ENCODE measurements around the gene TCF3.
"Not testable (repeated sequence)": the region's sequence is repeated elsewhere in the genome, so short reads cannot be mapped to it uniquely, and the experiment has no call there.

Gene TCF3

GRCh38 chr19:1652471-1653299, at the start of gene TCF3:
TSS of gene TCF3 (minus strand) at chr19:1652615. CDS start at chr19:1650248, 2,367 bp downstream.
- DNase-seq (ENCODE audit: low read depth in 4 of 4, low spot score in 1 of 4) = peak; percentile 94 to 97 (median 96)

- DNase-seq (ENCODE audit: low read depth in 4 of 4, low spot score in 1 of 4) = no peak
These were observed 48.6 kb upstream of the TCF3 start for GRCh38 chr19:1700733-1701663.

DNA sequence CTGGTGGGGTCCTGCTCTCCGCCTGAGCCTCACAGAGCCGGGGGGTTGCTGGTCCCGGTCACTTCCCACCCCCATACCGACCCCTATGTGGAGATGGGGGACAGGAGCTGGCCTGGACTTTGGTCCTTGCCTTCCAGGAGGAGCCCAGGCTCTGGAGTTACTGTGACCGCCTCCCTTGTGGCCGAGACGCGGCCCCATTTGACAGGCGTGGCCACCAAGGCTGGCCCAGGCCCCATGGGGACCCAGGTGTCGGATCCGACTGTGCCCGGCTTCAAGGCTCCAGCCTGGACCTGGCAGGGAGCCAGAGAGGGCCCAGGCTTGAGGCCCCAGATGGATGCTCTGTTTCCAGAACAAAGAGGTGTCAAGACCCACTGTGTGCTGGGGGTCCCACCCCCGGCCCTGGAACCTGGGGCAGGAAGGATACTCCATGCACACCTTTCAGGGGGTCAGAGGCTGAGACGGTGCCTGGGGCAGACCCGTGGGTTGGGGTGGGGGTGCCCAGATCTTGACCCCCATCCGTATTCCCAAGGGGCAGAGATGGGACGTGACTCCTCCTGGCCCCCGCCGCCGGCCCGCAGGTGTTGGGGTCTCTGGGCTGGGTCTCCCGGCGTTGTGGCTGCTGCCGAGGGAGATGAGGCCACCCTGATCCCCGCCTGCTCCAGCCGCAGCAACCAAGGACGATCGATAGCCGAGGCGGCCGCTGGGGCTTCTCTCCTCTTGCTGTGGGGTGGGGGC, 47.8 kb upstream of the TCF3 start:
- DNase-seq (ENCODE audit: low read depth in 4 of 4, low spot score in 1 of 4) = no peak

GRCh38 chr19:1699386-1699785, 47.0 kb upstream of the TCF3 start:
- DNase-seq (ENCODE audit: low read depth in 4 of 4, low spot score in 1 of 4) = no peak

- DNase-seq (ENCODE audit: low read depth in 4 of 4, low spot score in 1 of 4) = no peak
These were observed 46.2 kb upstream of the TCF3 start for GRCh38 chr19:1698636-1699035.

DNA sequence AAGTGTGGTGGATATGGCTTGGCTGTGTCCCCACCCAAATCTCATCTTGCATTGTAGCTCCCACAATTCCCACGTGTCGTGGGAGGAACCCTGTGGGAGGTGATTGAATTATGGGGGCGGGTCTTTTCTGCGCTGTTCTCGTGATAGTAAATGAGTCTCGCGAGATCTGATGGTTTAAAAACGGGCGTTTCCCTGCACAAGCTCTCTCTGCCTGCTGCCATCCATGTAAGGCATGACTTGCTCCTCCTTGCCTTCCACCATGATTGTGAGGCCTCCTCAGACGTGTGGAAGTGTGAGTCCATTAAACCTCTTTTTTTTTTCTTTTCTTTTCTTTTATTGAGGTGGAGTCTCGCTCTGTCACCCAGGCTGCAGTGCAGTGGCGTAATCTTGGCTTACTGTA, 43.1 kb upstream of the TCF3 start:
- not testable (repeated sequence) for DNase-seq (ENCODE audit: low read depth in 4 of 4, low spot score in 1 of 4)

DNA sequence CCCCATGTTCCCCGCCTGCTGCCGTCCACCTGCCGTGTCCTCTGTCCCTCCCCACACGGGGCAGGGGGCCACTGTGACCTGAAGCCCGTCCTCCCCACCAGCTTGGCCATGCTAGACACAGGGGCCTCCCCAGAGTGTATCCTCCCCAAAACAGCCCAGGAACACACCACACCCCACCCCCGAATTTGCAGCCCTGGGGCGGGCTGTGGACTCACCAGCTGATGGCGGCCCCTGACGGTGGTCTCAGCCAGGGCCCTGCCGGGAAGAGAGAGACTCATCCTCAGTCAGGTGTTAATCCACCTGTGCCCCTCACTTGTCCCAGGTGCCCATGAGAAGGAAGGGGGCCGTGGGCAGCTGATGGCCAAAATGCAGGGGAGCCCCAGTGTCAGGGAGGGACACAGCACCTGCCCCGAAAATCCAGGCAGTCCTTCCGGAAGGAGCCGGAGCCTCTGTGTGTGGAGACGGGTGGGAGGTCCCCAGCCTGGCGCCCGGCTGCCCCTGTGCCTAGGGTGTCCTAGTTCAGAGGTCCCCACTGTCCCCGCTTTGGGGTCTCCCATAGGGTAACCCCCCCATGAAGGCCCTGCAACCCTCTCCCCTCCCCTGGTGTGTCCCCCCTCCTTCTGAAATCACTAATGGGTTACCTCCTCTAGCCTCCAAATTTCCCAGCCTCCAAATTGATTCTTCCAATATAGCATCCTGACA, 39.3 kb upstream of the TCF3 start:
- no peak for DNase-seq (ENCODE audit: low read depth in 4 of 4, low spot score in 1 of 4)

GRCh38 chr19:1690699-1691307, 38.4 kb upstream of the TCF3 start:
- DNase-seq (ENCODE audit: low read depth in 4 of 4, low spot score in 1 of 4) = peak in 3 of 4 experiments; percentile 25 to 44 (median 35)

DNA sequence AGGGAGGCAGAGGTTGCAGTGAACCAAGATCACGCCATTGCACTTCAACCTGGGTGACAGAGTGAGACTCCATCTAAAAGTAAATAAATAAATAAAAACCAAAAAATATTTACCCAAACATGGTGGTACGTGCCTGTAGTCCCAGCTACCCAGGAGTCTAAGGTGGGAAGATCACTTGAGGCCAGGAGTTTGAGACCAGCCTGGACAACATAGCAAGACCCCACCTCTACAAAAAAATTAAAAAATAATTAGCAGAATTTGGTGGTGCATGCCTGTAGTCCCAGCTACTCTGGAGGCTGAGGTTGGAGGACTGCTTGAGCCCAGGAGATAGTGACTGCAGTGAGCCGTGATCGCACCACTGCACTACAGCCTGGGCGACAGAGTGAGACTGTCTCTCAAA, 33.4 kb upstream of the TCF3 start:
- not testable (repeated sequence) for DNase-seq (ENCODE audit: low read depth in 4 of 4, low spot score in 1 of 4)

- no peak for DNase-seq (ENCODE audit: low read depth in 4 of 4, low spot score in 1 of 4)
These were observed 32.6 kb upstream of the TCF3 start for GRCh38 chr19:1685046-1685445.

DNA sequence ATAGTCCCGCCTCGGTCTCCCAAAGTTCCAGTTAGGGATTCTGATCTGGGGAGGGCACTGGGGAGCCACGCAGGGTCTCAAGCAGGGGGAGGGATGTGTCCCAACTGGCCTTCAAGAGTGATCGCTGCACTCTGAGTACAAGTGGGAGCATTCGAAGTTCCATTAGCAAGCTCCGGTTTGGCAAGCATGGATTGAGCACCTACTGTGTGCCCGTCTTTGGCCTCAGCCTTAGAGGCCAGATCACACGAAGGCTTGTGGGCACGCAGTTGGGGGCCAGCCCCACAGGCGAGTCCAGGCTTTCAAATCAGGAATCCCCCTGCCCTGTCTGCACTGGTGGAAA, 32.1 kb upstream of the TCF3 start:
- DNase-seq (ENCODE audit: low read depth in 4 of 4, low spot score in 1 of 4) = no peak

DNA sequence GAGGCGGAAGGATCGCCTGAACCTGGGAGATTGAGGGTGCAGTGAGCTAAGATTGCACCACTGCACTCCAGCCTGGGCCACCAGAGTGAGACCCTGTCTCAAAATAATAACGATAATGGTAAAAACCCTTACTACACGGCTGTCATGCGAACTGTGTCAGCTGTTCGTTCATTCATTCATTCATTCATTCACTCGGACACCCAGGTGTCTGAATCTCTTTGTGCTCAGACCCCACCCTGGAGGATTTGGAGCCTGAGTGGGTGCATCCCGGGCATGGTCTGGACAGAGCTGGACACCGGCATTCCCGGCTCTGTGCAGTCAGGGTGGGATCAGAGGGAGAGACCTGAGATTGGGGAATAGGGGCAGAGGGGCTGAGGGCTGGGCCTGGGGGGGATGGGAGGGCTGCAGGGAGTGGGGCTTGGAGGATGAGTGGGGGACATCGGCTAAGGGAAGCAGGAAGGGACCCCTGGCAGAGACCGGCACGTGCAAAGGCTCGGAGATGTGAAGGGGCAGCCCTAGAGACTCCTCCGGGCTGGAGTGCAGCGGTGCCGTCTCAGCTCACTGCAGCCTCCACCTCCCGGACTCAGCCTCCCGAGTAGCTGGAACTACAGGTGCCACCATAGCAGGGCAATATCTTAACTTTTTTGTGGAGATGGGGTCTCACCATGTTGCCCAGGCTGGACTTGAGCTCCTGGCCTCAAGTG, 31.6 kb upstream of the TCF3 start:
- DNase-seq (ENCODE audit: low read depth in 4 of 4, low spot score in 1 of 4) = no peak

DNA sequence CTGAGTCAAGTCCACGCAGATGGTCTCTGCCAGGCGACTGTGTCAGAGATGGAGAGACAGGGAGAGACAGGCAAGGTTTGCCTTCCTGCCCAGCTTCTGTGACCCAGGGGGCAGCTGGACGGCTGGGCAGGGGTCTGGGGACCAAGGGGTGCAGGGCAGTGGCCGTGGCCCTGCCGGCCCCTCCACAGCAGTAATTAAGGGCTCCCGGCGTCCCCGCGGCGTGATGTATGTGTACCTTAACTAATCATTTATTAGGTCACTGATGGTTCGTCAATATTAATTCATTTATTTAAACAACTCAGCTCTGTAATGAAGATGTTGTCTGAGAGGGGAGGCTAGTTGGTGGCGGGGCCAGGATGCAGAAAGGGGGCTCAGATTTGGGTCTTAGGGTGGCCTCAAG, 28.6 kb upstream of the TCF3 start:
- DNase-seq (ENCODE audit: low read depth in 4 of 4, low spot score in 1 of 4) = no peak

GRCh38 chr19:1678073-1678472, 25.7 kb upstream of the TCF3 start:
- DNase-seq (ENCODE audit: low read depth in 4 of 4, low spot score in 1 of 4) = no peak

DNA sequence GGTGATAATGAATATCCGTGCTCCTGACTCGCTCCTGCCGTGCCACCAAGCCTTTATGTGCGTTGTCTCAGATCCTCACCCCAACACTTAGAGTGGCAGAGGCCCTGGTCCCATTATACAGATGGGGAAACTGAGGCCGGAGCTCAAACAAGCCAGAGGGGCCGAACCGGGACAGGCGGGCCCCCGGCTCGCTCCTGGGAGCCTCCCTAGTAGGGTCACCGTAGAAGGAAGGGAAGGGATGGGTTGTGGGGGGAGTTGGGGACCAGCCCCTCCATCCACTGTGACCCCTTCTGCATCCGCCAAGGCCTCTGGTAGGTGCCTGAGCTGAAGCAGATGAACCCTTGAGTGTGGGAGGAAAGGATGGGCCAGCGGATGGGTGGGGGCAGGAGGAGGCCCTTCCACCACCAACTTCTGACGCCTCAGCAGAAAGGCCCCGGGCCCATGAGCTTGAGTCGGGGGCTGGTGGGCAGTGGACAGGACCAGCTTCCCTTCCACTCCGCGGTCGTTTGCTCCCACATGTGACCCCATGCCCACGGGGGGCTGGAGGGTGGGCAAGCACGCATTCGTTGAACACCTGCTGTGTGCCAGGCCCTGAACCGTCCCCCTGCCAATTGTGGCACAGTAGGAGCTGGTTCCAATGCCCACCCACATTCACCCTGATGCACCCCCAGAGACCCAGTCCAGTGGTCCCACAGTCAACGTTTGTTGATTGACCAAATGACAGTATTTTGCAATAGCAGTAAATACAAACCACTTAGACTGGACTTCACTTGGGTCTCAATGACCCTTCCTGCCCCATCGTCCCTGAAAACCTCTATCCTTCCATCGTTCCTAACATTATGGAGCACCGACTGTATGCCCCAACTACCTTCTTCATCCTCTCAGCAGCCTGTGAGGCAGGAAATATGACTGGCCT, 24.2 kb upstream of the TCF3 start:
- DNase-seq (ENCODE audit: low read depth in 4 of 4, low spot score in 1 of 4) = no peak

- DNase-seq (ENCODE audit: low read depth in 4 of 4, low spot score in 1 of 4) = no peak
These were observed 23.4 kb upstream of the TCF3 start for GRCh38 chr19:1675633-1676350.

DNA sequence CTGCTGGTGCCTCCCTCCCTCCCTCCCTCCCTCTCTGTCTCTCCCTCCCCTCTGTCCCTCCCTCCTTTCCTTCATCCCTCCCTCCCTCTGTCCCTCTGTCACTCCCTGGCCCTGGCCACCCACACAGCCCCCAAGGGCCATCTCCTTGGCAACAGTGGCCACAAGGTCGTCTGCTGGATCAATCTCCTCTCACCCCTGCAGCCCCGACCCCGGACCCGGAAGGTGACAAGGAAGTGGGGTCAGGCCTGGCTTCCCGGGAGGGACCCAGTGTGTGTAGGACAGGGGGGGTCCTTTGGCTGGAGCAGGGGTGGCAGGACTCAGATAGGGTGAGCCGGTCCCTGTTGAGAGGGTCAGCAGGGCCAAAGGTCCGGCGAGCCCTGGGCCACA, 21.9 kb upstream of the TCF3 start:
- no peak for DNase-seq (ENCODE audit: low read depth in 4 of 4, low spot score in 1 of 4)

DNA sequence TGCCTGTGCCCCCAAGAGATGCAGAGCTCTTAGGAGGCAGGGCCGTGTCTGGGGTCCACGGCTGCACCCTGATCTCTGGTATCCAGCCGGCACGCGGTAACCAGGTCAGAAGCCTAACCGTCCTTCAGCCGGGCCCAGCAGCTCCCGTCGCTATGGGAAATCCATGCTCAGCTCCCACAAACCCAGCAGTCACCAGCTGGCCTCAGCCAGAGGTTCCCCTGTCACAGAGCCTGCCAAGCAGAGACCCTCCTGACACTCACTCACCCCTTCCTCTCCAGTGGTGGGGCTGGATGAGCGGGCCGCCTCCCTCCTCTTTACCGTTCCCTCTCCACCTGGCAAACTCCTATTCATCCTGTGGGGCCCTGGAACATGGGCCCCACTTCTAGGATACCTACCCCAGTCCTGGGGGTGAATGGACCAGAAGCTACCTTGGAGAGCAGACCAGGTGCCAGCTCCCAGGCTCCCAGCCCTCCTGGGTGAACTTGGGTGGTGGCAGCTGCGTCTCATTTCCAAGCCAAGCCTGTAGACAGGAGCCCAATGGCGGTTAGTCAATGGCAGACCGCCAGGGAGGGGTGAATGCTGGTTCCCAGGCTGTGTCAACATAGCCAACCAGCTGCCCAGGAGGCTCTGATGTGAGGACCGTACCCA, 21.4 kb upstream of the TCF3 start:
- DNase-seq (ENCODE audit: low read depth in 4 of 4, low spot score in 1 of 4) = no peak
